GM18519 (cell line): Measurements from ENCODE around the gene SOS2.
"Not testable (repeated sequence)": the region's sequence is repeated elsewhere in the genome, so short reads cannot be mapped to it uniquely, and the experiment has no call there.

ENCODE experiments used
- ATAC-seq: cut with Tn5 transposase; IDR thresholded peaks from one replicate; pipeline ENCODE4 v1.9.1; 2021; ENCODE audit warnings: mild to moderate bottlenecking, moderate library complexity; ENCODE audit not compliant: unreplicated experiment, low FRiP score

SOS2 gene

GRCh38 chr14:50228313-50228712 is 3.1 kb downstream of the SOS2 start:
- no peak for ATAC-seq

- no peak for ATAC-seq
These were observed 5.4 kb downstream of the SOS2 start for GRCh38 chr14:50225974-50226297.

GRCh38 chr14:50225067-50225973 is 6.1 kb downstream of the SOS2 start:
- ATAC-seq, result no peak

- ATAC-seq, result no peak
These were observed 9.2 kb downstream of the SOS2 start for GRCh38 chr14:50222055-50222613.

- ATAC-seq, result no peak
These were observed 12.9 kb downstream of the SOS2 start for GRCh38 chr14:50218501-50218900.

- ATAC-seq, result no peak
These were observed 16.0 kb downstream of the SOS2 start for GRCh38 chr14:50215416-50215815.

GRCh38 chr14:50213795-50214194 is 17.6 kb downstream of the SOS2 start:
- no peak for ATAC-seq

- no peak for ATAC-seq
These were observed 18.7 kb downstream of the SOS2 start for GRCh38 chr14:50212726-50213125.

GRCh38 chr14:50210074-50210473 is 21.3 kb downstream of the SOS2 start:
- ATAC-seq, result no peak

GRCh38 chr14:50198499-50198898 is 32.9 kb downstream of the SOS2 start:
- ATAC-seq, result no peak

GRCh38 chr14:50191499-50191898 is 39.9 kb downstream of the SOS2 start:
- ATAC-seq, result no peak

GRCh38 chr14:50186107-50186506 is 45.3 kb downstream of the SOS2 start:
- ATAC-seq, result no peak

- ATAC-seq, result no peak
These were observed 57.5 kb downstream of the SOS2 start for GRCh38 chr14:50173891-50174290.

- ATAC-seq, result no peak
These were observed 59.5 kb downstream of the SOS2 start for GRCh38 chr14:50171895-50172294.

- ATAC-seq, result not testable (repeated sequence)
These were observed 64.0 kb downstream of the SOS2 start for GRCh38 chr14:50167381-50167780.

- ATAC-seq, result no peak
These were observed 75.3 kb downstream of the SOS2 start for GRCh38 chr14:50156111-50156510.

GRCh38 chr14:50148799-50149198 is 82.6 kb downstream of the SOS2 start:
- ATAC-seq, result no peak

GRCh38 chr14:50139192-50139591 is 92.2 kb downstream of the SOS2 start:
- ATAC-seq, result no peak

GRCh38 chr14:50127802-50128201 is 103.6 kb downstream of the SOS2 start:
- ATAC-seq, result no peak

GRCh38 chr14:50123062-50123461 is 108.3 kb downstream of the SOS2 start:
- no peak for ATAC-seq

GRCh38 chr14:50122291-50122690 is 109.1 kb downstream of the SOS2 start:
- ATAC-seq, result no peak

GRCh38 chr14:50121486-50121885 is 109.9 kb downstream of the SOS2 start:
- ATAC-seq, result no peak
